ENCODE measurements around the gene SLC25A21. TPM values are rescaled to one million over a fixed set of nuclear protein-coding genes. Genes with fewer than 3 reads are reported as not detected.
"Not testable (repeated sequence)": the region's sequence is repeated elsewhere in the genome, so short reads cannot be mapped to it uniquely, and the experiment has no call there.

SLC25A21 gene
- total RNA-seq, 1 donor from 2014 or later, result 0.56 TPM

DNA sequence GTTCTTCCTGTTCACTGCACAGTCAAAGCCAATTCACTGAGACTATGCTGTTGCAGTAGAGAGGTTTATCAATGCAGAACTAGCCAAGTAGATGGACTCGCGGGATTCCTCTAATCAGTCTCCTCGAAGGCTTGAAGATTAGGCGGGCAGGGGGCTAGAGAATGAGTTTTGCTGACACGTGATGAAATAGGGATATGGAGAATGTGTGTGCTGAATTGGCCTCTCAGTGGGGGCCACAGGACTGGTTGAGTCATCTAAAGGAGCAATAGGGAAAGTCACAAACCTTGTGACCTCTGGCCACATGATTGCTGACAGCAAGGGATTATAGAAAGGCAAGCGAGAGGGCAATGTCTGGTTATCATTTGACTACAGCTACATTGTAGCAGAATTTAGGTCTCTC, 38.0 kb upstream of the SLC25A21 start:
- peaks cover 6% of the 10 kb centered on the region for H3K36me3 Mint-ChIP-seq (ENCODE audit: unreplicated experiment)
- H3K27me3 Mint-ChIP-seq (ENCODE audit: unreplicated experiment), result no peaks in the 10 kb centered on the region
- H3K4me1 Mint-ChIP-seq (ENCODE audit: unreplicated experiment), result peaks cover 25% of the 10 kb centered on the region
- H3K4me3 Mint-ChIP-seq (ENCODE audit: unreplicated experiment), result no peak overlapping the region
- no peak for DNase-seq (ENCODE audit: extremely low spot score, unreplicated experiment)
- H3K9me3 Mint-ChIP-seq (ENCODE audit: unreplicated experiment), result peaks cover 5% of the 10 kb centered on the region
- no peak overlapping the region for H3K27ac Mint-ChIP-seq (ENCODE audit: unreplicated experiment)
- TF ChIP-seq, protein P1, sequence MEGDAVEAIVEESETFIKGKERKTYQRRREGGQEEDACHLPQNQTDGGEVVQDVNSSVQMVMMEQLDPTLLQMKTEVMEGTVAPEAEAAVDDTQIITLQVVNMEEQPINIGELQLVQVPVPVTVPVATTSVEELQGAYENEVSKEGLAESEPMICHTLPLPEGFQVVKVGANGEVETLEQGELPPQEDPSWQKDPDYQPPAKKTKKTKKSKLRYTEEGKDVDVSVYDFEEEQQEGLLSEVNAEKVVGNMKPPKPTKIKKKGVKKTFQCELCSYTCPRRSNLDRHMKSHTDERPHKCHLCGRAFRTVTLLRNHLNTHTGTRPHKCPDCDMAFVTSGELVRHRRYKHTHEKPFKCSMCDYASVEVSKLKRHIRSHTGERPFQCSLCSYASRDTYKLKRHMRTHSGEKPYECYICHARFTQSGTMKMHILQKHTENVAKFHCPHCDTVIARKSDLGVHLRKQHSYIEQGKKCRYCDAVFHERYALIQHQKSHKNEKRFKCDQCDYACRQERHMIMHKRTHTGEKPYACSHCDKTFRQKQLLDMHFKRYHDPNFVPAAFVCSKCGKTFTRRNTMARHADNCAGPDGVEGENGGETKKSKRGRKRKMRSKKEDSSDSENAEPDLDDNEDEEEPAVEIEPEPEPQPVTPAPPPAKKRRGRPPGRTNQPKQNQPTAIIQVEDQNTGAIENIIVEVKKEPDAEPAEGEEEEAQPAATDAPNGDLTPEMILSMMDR (IDR thresholded peaks at IDR 0.05), result no peak

DNA sequence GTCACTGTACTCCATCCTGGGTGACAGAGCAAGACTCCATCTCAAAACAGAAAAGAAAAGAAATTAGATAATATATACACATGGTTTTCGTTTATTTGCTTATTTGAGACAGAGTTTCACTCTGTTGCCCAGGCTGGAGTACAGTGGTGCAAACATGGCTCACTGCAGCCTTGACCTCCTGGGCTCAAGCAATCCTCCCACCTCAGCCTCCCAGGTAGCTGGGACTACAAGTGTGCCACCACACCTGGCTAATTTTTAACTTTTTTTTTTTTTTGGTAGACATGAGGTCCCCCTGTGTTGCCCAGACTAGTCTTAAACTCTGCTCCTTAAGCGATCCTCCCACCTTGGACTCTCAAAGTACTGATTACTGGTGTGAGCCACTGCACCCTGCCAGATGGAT, 37.2 kb upstream of the SLC25A21 start:
- H3K27me3 Mint-ChIP-seq (ENCODE audit: unreplicated experiment); H3K27ac Mint-ChIP-seq (ENCODE audit: unreplicated experiment); DNase-seq (ENCODE audit: extremely low spot score, unreplicated experiment); H3K9me3 Mint-ChIP-seq (ENCODE audit: unreplicated experiment); H3K4me3 Mint-ChIP-seq (ENCODE audit: unreplicated experiment); H3K36me3 Mint-ChIP-seq (ENCODE audit: unreplicated experiment): not testable (repeated sequence)
- H3K4me1 Mint-ChIP-seq (ENCODE audit: unreplicated experiment), result peaks cover 25% of the 10 kb centered on the region

DNA sequence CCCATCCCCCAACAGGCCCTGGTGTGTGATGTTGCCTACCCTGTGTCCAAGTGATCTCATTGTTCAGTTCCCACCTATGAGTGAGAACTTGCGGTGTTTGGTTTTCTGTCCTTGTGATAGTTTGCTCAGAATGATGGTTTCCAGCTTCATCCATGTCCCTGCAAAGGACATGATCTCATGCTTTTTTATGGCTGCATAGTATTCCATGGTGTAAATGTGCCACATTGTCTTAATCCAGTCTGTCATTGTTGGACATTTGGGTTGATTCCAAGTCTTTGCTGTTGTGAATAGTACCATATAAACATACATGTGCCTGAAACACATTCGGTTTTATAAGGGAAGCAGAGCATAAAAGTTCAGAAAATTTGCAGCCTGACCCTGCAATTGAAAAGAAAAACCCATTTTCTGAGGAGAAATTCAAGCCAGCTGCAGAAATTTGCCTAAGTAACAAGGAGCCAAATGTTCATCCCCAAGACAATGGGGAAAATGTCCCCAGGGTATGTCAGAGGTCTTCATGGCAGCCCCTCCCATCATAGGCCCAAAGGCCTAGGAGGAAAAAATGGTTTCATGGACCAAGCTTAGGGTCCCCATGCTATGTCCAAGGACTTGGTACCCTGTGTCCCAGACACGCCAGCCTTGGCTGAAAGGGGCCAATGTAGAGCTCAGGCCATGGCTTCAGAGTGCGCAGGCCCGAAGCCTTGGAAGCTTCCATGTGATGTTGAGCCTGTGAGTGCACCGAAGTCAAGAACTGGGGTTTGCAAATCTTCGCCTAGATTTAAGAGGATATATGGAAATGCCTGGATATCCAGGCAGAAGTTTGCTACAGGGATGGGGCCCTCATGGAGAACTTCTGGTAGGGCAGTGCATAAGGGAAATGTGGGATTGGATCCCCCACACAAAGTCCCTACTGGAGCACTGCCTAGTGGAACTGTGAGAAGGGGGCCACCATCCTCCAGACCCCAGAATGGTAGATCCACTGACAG, 33.5 kb upstream of the SLC25A21 start:
- not testable (repeated sequence) for H3K4me1 Mint-ChIP-seq (ENCODE audit: unreplicated experiment); H3K36me3 Mint-ChIP-seq (ENCODE audit: unreplicated experiment); H3K27me3 Mint-ChIP-seq (ENCODE audit: unreplicated experiment); H3K9me3 Mint-ChIP-seq (ENCODE audit: unreplicated experiment); H3K27ac Mint-ChIP-seq (ENCODE audit: unreplicated experiment); H3K4me3 Mint-ChIP-seq (ENCODE audit: unreplicated experiment); DNase-seq (ENCODE audit: extremely low spot score, unreplicated experiment)

DNA sequence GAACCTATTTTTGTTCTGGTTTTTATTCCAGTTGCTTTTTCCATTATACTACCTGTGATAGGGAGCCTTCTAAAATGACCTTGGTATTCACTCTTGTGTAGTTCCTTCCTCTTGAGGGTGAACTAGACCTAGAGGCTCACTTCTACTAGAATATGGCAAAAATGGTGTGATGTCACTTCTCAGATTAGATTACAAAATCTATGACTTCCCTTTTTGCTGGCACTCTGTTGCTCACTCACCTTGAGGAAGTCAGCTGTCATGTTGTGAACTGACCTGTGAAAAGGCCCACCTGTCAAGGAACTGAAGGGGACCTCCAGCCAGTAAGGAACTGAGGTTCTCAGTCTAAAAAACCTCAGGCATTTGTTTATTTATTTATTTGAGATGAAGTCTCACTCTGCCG, 31.0 kb upstream of the SLC25A21 start:
- Mint-ChIP-seq H3K27ac (ENCODE audit: unreplicated experiment) (no peak overlapping the region), H3K27me3 (ENCODE audit: unreplicated experiment) (no peaks in the 10 kb centered on the region), H3K9me3 (ENCODE audit: unreplicated experiment) (no peaks in the 10 kb centered on the region), H3K36me3 (ENCODE audit: unreplicated experiment) (peaks cover 1% of the 10 kb centered on the region), H3K4me3 (ENCODE audit: unreplicated experiment) (no peak overlapping the region), H3K4me1 (ENCODE audit: unreplicated experiment) (peaks cover 6% of the 10 kb centered on the region)
- TF ChIP-seq, protein P1 (IDR thresholded peaks at IDR 0.05), result no peak
- DNase-seq (ENCODE audit: extremely low spot score, unreplicated experiment), result no peak

DNA sequence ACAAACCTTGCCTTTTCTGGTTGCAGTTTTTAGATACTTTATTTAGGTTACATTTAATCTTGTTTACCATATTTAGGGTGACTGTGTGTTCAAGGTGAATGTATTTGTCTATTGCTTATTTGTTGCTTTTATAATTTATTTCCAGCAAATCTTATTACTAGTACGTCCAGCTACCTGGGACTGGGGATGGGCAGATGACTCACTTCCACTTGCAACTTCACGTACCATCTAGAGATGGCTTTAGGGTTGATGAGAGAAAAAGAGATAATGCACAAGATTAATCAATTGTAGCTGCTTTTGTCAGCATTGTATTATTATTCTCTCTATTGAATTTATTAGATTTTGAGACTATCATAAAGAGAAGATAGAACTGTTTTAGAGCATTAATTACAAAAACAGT, 30.4 kb upstream of the SLC25A21 start:
- Mint-ChIP-seq H3K9me3 (ENCODE audit: unreplicated experiment) (no peaks in the 10 kb centered on the region), H3K27ac (ENCODE audit: unreplicated experiment) (no peak overlapping the region), H3K36me3 (ENCODE audit: unreplicated experiment) (peaks cover 1% of the 10 kb centered on the region), H3K4me1 (ENCODE audit: unreplicated experiment) (peaks cover 10% of the 10 kb centered on the region), H3K4me3 (ENCODE audit: unreplicated experiment) (no peak overlapping the region), H3K27me3 (ENCODE audit: unreplicated experiment) (no peaks in the 10 kb centered on the region)
- TF ChIP-seq, protein P1 (IDR thresholded peaks at IDR 0.05), result no peak
- DNase-seq (ENCODE audit: extremely low spot score, unreplicated experiment), result no peak

DNA sequence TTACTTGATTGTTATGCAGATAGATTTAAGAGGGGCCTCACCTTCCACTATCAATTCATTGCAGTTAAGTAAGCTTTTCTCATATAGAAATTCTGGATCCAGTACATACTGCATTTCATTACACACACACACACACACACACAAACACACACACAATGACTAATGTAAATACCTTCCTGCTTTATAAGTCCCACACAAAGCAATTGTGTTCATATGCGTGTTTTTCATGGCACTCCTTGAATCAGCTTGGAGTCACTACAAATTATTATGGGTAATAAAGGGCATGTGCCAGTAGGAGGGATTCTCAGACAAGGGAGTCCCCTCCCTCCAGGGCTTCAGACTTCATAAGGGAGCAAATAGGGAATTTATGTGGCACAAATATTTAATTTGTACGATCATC, 29.9 kb upstream of the SLC25A21 start:
- no peaks in the 10 kb centered on the region for H3K9me3 Mint-ChIP-seq (ENCODE audit: unreplicated experiment)
- TF ChIP-seq, protein P1 (IDR thresholded peaks at IDR 0.05), result no peak
- H3K27me3 Mint-ChIP-seq (ENCODE audit: unreplicated experiment), result no peaks in the 10 kb centered on the region
- H3K27ac Mint-ChIP-seq (ENCODE audit: unreplicated experiment), result no peak overlapping the region
- H3K4me3 Mint-ChIP-seq (ENCODE audit: unreplicated experiment), result no peak overlapping the region
- no peak for DNase-seq (ENCODE audit: extremely low spot score, unreplicated experiment)
- peaks cover 1% of the 10 kb centered on the region for H3K36me3 Mint-ChIP-seq (ENCODE audit: unreplicated experiment)
- peaks cover 14% of the 10 kb centered on the region for H3K4me1 Mint-ChIP-seq (ENCODE audit: unreplicated experiment)
